Parathyroid adenoma (tissue), 2 donors: ENCODE data around the gene ROR2.

Experiments
- H2AFZ ChIP-seq: fragments of 300-600 bp; sonication (generic); one replicate; pipeline ENCODE4 v1.7.0; 2017; ENCODE audit warnings: antibody characterized with exemption, mild to moderate bottlenecking
- H3K27ac ChIP-seq: fragments of 300-600 bp; sonication (generic); one replicate; pipeline ENCODE4 v1.7.0; 2017
- H3K27me3 ChIP-seq: fragments of 300-600 bp; sonication (generic); one replicate; pipeline ENCODE4 v1.7.0; 2017; ENCODE audit warnings: low read length; ENCODE audit not compliant: control insufficient read depth, insufficient read depth
- H3K36me3 ChIP-seq: fragments of 300-600 bp; sonication (generic); one replicate; pipeline ENCODE4 v1.7.0; 2017; ENCODE audit warnings: low read length; ENCODE audit not compliant: control insufficient read depth, insufficient read depth
- H3K4me1 ChIP-seq: fragments of 300-600 bp; sonication (generic); one replicate; pipeline ENCODE4 v1.7.0; 2017; ENCODE audit warnings: control low read depth
- H3K4me2 ChIP-seq: fragments of 300-600 bp; sonication (generic); one replicate; pipeline ENCODE4 v1.7.0; 2017; ENCODE audit warnings: low read length
- H3K4me3 ChIP-seq: fragments of 300-600 bp; sonication (generic); one replicate; pipeline ENCODE4 v1.7.0; 2017; ENCODE audit warnings: low read depth, low read length
- H3K79me2 ChIP-seq: fragments of 300-600 bp; sonication (generic); one replicate; pipeline ENCODE4 v1.7.0; 2017; ENCODE audit warnings: control low read depth
- H3K9ac ChIP-seq: fragments of 300-600 bp; sonication (generic); one replicate; pipeline ENCODE4 v1.7.0; 2017; ENCODE audit warnings: mild to moderate bottlenecking
- H3K9me3 ChIP-seq: fragments of 300-600 bp; sonication (generic); one replicate; pipeline ENCODE4 v1.7.0; 2017; ENCODE audit warnings: low read length; ENCODE audit not compliant: control insufficient read depth
- TF ChIP-seq, protein P1 (sequence below): fragments of 300-600 bp; sonication (generic); IDR thresholded peaks from one replicate; pipeline ENCODE4 v1.7.0; 2017; ENCODE audit warnings: antibody characterized with exemption, mild to moderate bottlenecking
- donor health status: primary hyperparathyroidism.

Gene ROR2

GRCh38 chr9:91657501-91657900 lies 292.5 kb downstream of the ROR2 start:
- TF ChIP-seq, protein P1, sequence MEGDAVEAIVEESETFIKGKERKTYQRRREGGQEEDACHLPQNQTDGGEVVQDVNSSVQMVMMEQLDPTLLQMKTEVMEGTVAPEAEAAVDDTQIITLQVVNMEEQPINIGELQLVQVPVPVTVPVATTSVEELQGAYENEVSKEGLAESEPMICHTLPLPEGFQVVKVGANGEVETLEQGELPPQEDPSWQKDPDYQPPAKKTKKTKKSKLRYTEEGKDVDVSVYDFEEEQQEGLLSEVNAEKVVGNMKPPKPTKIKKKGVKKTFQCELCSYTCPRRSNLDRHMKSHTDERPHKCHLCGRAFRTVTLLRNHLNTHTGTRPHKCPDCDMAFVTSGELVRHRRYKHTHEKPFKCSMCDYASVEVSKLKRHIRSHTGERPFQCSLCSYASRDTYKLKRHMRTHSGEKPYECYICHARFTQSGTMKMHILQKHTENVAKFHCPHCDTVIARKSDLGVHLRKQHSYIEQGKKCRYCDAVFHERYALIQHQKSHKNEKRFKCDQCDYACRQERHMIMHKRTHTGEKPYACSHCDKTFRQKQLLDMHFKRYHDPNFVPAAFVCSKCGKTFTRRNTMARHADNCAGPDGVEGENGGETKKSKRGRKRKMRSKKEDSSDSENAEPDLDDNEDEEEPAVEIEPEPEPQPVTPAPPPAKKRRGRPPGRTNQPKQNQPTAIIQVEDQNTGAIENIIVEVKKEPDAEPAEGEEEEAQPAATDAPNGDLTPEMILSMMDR, result no peak
- Histone ChIP-seq H3K27me3 (no peaks in the 10 kb centered on the region), H3K79me2 (no peaks in the 10 kb centered on the region), H3K9me3 (no peaks in the 10 kb centered on the region), H2AFZ (no peak overlapping the region), H3K4me3 (no peak overlapping the region), H3K9ac (no peak overlapping the region), H3K36me3 (no peaks in the 10 kb centered on the region), H3K27ac (no peak overlapping the region), H3K4me2 (no peak overlapping the region), H3K4me1 (no peaks in the 10 kb centered on the region)

- H3K4me1 ChIP-seq, result no peaks in the 10 kb centered on the region
- H3K79me2 ChIP-seq, result no peaks in the 10 kb centered on the region
- no peak overlapping the region for H3K27ac ChIP-seq
- H3K9me3 ChIP-seq, result no peaks in the 10 kb centered on the region
- H3K4me3 ChIP-seq, result no peak overlapping the region
- no peak overlapping the region for H3K4me2 ChIP-seq
- TF ChIP-seq, protein P1, result no peak
- H2AFZ ChIP-seq, result no peak overlapping the region
- H3K36me3 ChIP-seq, result no peaks in the 10 kb centered on the region
- H3K9ac ChIP-seq, result no peak overlapping the region
- no peaks in the 10 kb centered on the region for H3K27me3 ChIP-seq
Observed at GRCh38 chr9:91655658-91656057, 294.4 kb downstream of the ROR2 start.

- H3K4me2 ChIP-seq, result no peak overlapping the region
- H3K9ac ChIP-seq, result no peak overlapping the region
- no peaks in the 10 kb centered on the region for H3K9me3 ChIP-seq
- H2AFZ ChIP-seq, result no peak overlapping the region
- no peaks in the 10 kb centered on the region for H3K4me1 ChIP-seq
- TF ChIP-seq, protein P1, result no peak
- H3K36me3 ChIP-seq, result no peaks in the 10 kb centered on the region
- H3K79me2 ChIP-seq, result no peaks in the 10 kb centered on the region
- no peak overlapping the region for H3K27ac ChIP-seq
- H3K4me3 ChIP-seq, result no peak overlapping the region
- H3K27me3 ChIP-seq, result no peaks in the 10 kb centered on the region
Observed at GRCh38 chr9:91655215-91655614, 294.8 kb downstream of the ROR2 start.

- Histone ChIP-seq H3K4me3 (no peak overlapping the region), H3K9ac (no peak overlapping the region), H3K27me3 (no peaks in the 10 kb centered on the region), H2AFZ (no peak overlapping the region), H3K36me3 (no peaks in the 10 kb centered on the region), H3K79me2 (no peaks in the 10 kb centered on the region), H3K4me1 (no peaks in the 10 kb centered on the region), H3K27ac (no peak overlapping the region), H3K9me3 (no peaks in the 10 kb centered on the region), H3K4me2 (no peak overlapping the region)
- TF ChIP-seq, protein P1, result no peak
Observed at GRCh38 chr9:91654527-91654926, 295.5 kb downstream of the ROR2 start.

GRCh38 chr9:91647371-91647770 lies 302.7 kb downstream of the ROR2 start:
- TF ChIP-seq, protein P1, result no peak
- Histone ChIP-seq H3K4me2 (no peak overlapping the region), H2AFZ (no peak overlapping the region), H3K4me3 (no peak overlapping the region), H3K9ac (no peak overlapping the region), H3K4me1 (no peaks in the 10 kb centered on the region), H3K9me3 (no peaks in the 10 kb centered on the region), H3K27ac (no peak overlapping the region), H3K27me3 (no peaks in the 10 kb centered on the region), H3K36me3 (no peaks in the 10 kb centered on the region), H3K79me2 (no peaks in the 10 kb centered on the region)
